ENCODE data around the gene METTL25B.
"Not testable (repeated sequence)": the region's sequence is repeated elsewhere in the genome, so short reads cannot be mapped to it uniquely, and the experiment has no call there.

Gene METTL25B

DNA sequence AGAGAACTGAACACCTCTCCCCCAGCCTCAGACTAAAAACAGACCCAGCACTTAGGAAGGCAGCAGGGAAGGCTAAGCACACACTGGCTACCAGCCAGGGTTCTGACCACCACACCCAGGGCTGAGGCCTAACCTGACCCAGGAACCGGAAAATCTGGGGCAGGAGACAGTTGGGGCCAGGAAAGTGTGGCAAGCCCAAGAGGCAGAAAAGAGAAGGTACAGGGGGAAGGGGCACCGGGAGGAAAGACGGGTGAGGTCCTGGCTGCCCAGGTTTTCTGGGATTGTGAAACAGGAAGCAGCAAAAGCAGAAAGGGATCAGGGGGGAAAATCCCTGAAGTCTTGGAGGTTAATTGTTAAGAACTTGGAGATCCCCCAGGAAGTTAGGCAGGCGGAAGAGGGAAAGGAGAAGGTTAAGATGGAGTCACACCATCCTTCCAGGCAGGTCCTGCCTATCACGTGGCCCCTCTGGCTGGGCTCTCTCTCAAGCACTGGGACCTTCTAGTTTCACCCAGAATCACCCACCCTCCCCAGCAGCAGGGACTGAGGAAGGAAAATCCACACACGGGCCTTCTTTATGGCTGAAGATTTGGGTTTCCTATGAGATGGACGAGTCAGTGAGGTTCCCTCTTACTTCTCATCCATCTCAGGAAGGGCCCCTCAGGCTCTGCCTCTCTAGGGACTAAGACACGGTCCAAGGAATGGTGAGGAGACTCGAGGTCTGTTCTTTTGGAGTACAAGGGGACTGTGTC is 20.6 kb downstream of the METTL25B start:
- no peak for DNase-seq (ENCODE audit: low spot score)

DNA sequence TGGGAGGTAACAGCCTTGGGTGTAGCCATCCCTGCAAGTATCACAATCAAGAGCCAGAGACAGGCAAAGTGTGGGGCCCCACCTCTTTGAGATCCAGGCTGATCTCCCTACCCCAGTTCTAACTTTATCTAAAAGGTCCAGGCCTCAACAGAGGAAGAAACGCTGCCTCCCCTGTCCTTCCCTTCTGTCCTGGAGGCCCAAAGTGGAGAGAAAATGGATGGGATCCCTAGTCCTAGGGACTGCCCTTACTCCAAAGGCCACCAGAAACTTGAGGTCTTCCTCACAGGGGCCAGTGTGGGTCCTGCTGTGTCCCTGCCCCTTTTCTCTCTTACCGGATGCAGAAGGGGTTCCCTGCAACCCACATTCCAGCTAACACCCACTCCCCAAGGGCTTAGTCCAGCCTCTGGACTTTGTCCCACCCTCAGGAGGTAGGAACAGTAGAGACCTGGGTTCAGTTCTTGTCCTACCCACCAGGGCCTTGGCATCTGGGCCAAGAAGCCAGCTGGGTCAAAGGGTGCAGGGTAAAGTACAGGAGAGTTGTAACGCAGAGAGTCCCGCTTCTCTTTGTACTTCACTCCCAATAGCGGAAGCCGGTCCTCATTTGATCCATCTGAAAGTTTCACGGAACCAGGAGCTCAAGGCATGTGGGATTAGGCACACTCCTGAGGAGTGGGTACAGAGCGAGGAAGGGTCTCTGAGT is 21.3 kb downstream of the METTL25B start:
- no peak for DNase-seq (ENCODE audit: low spot score)

DNA sequence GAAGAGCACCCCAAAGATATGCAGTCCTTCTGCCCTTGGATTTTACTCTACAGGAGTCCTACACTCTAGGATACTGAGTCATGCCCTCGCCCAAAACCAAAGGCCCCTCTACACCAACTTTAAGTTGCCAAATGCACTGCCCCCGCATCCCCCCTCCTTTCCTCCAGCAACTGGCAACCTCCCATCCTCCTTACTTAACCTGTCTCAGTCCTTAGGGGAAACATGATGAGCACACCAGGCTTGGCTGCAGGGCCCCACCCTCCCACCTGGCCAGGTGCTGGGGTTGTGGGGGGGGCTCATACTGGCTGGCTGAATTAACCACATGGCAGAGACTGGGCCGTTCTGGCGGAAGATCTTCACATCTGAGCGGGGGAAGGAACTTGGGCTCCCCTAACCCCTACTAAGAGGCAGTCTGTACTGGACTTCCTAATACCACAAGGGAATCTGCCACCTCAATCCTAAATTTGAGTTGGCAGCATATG is 22.0 kb downstream of the METTL25B start:
- no peak for DNase-seq (ENCODE audit: low spot score)

DNA sequence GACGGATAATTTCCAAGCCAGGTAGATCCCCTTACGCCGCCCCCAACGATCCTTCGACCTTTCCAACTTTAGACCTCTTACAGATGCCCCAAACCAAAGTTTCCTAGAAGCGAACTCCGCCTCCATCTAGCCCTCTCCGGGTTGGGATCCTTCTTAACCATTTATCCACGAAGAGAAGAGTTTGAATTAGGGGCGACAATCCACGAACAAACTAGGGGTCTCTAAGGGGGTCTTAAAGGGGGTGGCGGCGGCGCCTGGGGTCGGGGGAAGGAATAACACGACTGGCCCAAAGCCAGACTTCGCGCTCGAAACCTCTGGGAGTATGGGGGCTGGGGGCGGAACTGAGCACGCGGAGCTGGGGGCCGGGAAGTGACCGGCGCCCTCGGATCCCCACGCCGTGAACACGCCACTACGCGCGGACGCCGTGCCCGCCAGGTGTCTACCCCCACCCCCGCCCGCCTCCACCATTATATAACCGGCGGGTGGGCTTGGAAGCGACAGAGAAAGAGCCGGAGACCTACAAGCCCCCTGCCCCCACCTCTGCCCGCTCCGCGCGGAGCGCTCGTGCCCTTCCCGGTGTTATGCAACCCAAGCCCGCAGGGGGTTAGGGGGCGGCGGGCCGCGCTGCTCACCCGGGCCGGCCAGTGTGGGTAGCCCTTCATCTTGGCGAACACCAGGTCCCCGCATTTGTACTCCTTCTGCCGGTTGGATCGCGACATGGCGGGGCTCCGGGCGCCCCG is 22.6 kb downstream of the METTL25B start:
- DNase-seq (ENCODE audit: low spot score): peak; percentile 77

DNA sequence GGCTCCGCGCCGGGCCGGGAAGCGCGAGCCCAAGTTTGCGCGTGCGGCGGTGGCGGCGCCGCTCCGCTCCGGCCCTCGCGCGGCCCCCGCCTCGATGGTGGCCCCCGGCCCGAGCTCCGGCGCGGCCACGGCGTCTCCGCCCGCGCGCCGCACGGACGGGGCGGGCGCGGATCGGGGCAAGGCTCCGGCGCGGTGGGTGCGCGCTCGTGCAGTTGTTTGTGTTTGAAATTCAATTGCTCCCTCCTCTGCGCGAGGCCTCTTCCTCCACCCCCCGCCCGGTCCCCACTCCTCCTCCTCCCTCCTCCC is 23.1 kb downstream of the METTL25B start, which contains the start of gene HDGF:
Gene HDGF, minus strand, starts transcription at position 225 of the 306 bp plus-strand sequence. CDS start 246 bp downstream, outside the sequence.
- no peak for DNase-seq (ENCODE audit: low spot score)

DNA sequence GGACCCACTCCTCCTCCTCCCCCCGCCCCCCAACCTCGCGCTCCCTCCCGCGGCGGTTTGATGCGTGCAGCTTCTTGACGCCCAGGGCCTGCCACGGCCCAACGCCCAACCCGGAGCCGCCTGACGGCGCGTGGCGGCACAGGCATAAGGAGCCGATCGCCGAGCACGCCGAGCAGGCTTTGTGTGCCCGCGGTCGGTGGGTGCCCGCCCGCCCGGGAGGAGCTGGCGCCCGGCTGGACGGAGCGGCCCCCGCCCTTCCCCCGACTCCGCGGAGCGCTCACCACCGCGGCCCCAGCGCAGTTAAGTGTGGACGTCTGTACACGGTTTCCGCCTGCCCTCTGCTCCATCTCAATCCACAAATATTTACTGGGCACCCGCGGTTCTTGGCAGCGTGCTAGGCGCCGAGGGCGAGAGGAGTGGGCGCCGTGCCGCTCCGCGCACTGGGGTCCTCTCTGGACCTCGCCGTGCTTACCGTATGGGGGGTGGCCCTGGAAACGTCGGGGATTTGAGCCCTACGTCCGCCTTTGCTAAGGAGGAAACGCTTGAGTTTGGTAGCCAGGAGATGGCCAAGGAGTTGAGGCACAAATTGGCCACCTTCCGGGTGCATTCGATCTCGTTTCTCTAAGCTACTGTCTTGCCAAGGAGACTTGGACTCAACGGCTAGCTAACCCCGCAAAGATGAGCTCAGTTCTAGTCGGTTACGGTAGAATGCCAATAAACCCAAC is 23.6 kb downstream of the METTL25B start:
- peak; percentile 97 for DNase-seq (ENCODE audit: low spot score)

DNA sequence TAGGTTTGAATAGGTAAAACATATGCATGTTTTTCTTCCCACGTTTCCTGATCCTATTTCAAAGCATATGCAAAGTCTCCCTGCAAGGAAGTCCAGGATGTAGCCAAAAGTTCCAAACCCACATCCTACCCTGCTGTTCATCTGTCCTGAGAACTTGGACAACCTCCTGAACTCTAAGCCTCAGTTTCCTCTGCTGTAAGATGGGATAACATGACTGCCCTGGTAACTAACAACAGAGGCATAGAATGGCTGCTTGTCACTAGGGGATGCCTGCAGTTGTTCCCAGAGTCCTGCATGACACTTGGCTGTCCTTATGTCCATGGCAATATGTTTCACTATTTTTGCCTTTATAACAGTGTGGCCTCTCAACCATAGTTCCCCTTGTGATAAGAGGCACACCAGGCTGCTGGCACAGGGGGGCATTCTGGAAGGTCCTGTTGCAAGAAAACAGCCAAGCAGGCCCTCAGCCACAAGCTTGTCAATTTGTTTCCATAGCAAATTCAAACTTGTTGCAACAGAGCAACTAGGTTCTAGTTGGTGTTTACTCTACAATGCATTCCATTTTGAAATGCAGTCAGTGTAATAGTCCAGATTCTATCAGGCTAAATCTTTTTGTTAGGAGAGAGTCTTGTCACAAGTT is 24.7 kb downstream of the METTL25B start:
- no peak for DNase-seq (ENCODE audit: low spot score)

DNA sequence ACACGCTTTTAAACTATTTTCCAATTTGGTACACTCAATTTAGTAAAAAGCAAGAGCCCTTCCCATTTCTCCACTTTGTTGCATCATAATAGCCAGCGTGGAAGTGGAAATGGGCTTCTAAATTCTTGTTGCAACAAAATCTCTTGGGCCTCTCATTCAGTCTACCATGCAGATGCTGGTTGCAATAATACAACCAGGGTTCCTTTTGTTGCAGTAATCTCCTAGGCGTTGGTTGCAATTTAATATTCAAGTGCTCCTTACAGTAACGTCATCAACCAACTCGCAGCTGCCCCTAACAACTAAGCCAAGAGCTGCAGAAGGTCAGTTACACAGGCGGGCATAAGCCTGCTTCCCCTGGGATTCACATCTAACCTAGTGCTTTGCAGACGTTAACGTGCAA is 25.9 kb downstream of the METTL25B start:
- DNase-seq (ENCODE audit: low spot score): no peak

DNA sequence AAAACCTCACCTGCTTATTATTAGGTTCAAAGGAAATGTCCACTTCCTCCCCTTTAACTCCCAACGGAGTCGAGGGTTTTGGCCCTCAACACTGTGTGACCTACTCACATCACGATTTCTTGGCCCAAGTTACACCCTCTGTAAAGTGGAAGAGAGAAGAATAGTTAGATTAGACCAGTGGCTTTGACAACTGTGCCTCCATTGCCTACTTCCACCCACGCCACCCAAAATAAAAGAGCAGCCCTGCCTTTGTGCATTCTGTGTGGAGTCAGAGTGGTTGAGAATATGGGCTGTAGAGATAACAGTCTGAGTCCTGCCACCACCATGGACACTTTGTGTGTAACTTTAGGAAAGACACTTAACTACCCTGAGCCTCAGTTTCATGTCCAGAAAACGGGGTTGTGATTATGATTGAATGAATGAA is 27.3 kb downstream of the METTL25B start:
- no peak for DNase-seq (ENCODE audit: low spot score)

DNA sequence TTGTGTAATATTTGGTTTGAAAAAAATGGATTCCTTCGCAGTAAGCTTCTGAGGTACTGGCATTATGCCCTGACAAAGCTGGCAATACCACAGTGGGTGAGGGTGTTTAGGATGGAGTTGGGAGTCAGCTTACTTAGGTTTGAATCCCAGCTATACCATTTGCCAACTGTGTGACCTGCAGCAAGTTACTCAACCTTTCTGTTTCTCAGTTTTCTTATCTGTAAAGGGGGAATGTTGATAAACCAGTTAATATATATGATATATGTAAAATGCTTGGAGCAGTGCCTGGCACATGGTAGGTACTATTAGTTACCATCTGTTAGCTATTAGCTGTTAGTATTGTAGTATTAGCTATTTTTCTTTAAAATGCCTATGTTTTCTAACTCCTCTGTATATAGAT is 28.1 kb downstream of the METTL25B start:
- DNase-seq (ENCODE audit: low spot score): no peak

DNA sequence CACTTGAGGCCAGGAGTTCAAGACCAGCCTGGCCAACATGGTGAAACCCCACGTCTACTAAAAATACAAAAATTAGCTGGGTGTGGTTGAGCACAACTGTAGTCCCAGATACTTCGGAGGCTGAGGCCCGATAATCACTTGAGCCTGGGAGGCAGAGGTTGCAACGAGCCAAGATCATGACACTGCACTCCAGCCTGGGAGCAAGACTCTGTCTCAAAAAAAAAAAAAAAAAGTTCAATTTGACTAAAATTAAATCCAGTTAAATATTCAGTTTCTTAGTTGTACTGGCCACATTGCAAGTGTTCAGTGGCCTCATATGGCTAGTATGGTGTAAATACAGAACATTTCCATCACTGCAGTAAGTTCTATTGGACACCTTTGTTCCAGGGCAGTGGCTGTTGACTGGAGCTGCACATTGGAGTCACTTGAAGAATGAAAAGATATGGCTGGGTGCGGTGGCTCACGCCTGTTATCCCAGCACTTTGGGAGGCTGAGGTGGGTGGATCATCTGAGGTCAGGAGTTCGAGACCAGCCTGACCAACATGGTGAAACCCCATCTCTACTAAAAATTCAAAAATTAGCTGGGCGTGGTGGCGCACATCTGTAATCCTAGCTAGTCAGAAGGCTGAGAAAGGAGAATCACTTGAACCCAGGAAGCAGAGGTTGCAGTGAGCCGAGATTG is 29.4 kb downstream of the METTL25B start:
- DNase-seq (ENCODE audit: low spot score): not testable (repeated sequence)

DNA sequence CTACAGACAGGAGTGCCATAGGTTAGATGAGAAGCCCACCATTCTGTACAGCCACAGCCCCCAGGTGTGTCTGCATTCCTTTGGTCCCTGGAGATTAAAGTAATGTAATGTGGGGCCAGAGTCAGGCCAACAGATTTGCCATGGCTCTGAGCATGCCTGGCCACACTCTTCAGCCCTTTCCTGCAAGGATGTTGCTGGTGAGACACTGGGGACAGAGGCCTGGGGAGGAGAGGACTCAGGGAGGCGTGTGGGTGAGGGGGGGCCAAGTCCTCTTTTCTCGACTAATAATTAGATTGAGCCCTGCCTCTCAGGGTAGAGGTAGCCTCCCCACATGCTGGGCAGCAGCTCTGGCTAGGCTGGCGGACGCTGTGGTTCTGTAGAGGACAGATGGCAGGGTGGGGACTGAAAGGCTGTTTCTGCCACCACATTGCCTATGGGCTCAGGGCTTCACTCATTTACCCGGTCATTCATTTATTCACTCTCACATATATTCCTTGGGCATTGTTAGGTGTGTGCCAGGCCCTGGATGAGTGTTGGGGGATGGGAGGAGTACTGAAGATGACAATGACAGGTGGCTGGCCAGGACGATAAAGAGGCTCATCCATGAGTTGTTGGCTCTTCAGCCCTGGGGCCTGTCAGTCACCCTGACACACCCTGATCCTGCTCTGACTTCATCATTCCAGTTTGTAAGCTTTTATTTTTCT is 32.0 kb downstream of the METTL25B start:
- DNase-seq (ENCODE audit: low spot score): no peak

DNA sequence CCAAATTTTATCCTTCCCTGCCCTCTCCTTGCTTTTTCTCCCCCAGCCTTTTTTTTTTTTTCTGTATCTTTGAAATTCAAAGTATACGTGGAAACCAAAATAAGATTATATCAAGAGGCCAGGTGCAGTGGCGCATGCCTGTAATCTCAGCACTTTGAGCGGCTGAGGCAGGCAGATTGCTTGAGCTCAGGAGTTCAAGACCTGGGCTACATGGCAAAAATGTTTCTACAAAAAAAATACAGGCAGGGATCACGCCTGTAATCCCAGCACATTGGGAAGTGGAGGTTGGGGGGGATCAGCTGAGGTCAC is 32.5 kb downstream of the METTL25B start:
- no peak for DNase-seq (ENCODE audit: low spot score)

DNA sequence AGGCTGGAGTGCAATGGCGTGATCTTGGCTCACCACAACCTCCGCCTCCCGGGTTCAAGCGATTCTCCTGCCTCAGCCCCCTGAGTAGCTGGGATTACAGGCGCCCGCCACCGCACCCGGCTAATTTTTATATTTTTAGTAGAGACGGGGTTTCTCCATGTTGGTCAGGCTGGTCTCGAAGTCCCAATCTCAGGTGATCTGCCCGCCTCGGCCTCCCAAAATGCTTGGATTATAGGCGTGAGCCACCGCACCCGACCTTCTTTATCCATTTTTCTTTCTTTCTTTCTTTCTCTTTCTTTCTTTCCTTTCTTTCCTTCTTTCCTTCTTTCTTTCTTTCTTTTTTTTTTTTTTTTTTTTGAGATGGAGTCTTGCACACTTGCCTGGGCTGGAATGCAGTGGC is 36.9 kb downstream of the METTL25B start:
- DNase-seq (ENCODE audit: low spot score): not testable (repeated sequence)

DNA sequence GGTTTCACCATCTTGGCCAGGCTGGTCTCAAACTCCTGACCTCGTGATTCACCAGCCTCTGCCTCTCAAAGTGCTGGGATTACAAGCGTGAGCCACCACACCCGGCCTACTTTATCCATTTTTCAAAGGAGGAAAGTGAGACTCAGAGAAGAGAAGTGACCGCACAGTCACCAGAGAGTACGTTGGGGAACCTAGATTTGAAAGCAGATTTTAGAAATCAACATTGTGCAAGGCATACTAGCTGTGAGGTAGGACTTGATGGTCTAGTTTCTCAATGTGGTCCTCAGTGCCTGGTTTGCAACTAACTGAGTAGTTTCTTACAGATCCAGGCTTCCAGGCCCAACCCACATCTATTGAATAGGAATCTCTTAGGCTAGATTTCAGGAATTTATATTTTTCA is 37.4 kb downstream of the METTL25B start:
- no peak for DNase-seq (ENCODE audit: low spot score)

DNA sequence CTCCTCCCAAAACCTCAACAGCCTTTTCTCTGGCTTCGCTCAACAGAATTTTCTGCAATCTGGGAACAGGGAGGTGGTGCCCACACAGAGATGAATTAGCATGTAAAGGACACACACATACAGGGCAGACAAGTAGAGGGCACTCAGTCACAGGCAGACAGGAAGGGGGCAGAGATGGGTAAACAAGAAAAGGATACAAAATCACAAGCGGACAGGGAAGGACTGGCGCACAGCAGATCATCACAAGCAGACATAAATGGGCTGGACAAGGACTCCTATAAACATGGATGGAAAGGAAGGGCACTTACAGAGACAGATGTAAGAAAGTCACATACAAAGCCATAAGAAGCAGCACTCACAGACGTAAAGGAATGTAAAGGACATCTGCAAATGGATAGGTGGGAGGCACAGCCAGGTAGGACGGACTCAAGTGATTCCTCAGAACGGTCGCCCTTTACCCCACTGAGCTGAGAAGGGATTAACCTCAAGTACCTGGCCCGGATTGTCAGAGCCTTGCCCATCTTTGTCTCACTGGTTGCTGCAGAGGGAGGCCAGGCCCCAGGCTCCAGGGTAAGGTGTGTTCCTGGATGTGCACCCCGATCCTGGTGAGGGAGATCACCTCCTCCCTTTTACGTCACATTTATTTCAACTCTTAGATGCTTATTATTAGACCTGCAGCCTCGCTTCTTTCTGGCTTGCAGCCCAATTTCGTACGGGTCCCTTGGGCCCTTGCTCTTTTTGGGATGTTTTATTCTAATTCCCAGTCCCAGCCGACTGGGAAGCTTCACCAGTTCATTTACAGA is 38.2 kb downstream of the METTL25B start:
- DNase-seq (ENCODE audit: low spot score): peak; percentile 56

DNA sequence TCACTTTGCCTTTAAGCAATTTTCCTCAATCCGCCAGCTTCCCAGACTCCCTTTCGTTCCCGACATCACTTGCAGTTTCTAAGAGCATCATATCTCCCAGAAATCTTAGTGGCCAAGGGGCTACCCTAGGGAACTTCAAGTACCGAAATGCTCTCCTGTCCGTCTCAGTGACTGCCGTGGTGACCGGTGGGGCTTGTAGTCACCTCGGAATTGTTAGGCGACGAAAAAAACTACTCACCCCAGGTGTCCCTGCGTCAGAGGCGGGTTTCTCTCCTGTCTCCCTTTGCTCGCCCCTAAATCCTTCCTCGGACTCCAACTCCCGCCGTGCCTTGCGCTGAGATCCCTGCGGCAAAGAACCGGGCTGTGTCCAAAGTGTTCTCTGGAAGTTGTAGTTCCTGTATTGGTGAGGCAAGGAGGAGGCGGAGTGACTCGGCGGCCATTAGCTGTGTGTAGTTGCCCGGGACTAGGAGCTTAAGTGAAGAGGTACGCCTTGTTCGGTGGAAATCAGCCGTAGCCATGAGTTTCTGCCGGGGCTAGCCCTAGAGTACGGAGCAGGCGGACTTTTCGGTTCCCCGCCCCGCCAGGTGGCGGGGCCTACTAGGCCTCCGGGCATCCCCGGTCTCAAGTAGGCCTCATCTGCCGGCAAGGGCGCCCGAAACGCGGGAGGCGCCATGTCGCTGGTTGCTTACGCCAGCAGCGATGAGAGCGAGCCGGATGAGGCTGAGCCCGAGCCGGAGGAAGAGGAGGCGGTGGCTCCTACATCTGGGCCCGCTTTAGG is 39.0 kb downstream of the METTL25B start, which contains the start of gene PRCC:
Gene PRCC, plus strand, starts transcription at position 435 of the 778 bp plus-strand sequence. Its CDS starts 237 bp downstream, at position 672.
- peak; percentile 98 for DNase-seq (ENCODE audit: low spot score)

DNA sequence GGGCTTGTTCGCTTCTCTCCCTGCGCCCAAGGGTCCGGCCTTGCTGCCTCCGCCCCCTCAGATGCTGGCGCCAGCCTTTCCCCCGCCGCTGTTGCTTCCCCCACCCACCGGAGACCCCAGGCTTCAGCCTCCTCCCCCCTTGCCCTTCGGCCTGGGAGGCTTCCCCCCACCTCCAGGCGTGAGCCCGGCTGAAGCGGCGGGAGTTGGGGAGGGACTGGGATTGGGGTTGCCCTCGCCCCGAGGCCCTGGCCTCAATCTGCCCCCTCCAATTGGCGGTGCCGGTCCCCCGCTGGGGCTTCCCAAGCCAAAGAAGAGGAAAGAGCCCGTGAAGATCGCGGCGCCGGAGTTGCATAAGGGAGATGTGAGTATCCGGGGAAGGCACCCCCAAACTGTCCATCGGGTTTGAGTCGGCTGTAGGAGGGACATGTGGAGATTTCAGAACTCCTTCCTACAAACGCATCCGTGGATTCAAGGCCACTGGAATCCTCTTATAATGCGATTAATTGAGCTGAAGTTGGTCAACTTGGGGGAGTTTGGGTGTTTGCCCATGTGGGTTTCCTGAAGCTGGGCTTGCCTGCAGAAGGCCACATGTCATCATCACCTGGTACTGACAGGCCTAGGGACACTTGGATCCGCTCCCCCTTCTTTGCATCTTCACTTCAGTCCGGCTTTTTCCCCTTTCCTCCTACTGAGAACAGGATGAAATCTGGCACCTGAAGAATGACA is 39.8 kb downstream of the METTL25B start:
- DNase-seq (ENCODE audit: low spot score): peak; percentile 72

Data from ecto neural progenitor cell (in vitro differentiated cells).